ENCODE results near the gene DNAH11.

Gene DNAH11

GRCh38 chr7:21947946-21948345 lies 405.1 kb downstream of the DNAH11 start:
- no peak for DNase-seq (ENCODE audit: low read depth, low spot score)
- no peaks in the 10 kb centered on the region for H3K36me3 ChIP-seq (ENCODE audit: control insufficient read depth, insufficient read depth, low read length)
- no peaks in the 10 kb centered on the region for H3K9me3 ChIP-seq (ENCODE audit: control insufficient read depth, insufficient read depth, low read length)
- H3K27ac ChIP-seq (ENCODE audit: low read length) = no peak overlapping the region
- H3K27me3 ChIP-seq (ENCODE audit: control insufficient read depth, insufficient read depth, low read length) = no peaks in the 10 kb centered on the region
- 100% methylated on average over 1 of the region's 2 CpGs for WGBS (ENCODE audit: insufficient coverage, insufficient read length)
- no peaks in the 10 kb centered on the region for H3K4me1 ChIP-seq (ENCODE audit: control insufficient read depth, insufficient read depth, low read length)
- no peak overlapping the region for H3K4me3 ChIP-seq (ENCODE audit: low read length)

GRCh38 chr7:21948364-21948763 lies 405.5 kb downstream of the DNAH11 start:
- Histone ChIP-seq H3K27ac (ENCODE audit: low read length) (no peak overlapping the region), H3K9me3 (ENCODE audit: control insufficient read depth, insufficient read depth, low read length) (no peaks in the 10 kb centered on the region), H3K27me3 (ENCODE audit: control insufficient read depth, insufficient read depth, low read length) (no peaks in the 10 kb centered on the region), H3K4me1 (ENCODE audit: control insufficient read depth, insufficient read depth, low read length) (no peaks in the 10 kb centered on the region), H3K4me3 (ENCODE audit: low read length) (no peak overlapping the region), H3K36me3 (ENCODE audit: control insufficient read depth, insufficient read depth, low read length) (no peaks in the 10 kb centered on the region)
- WGBS (ENCODE audit: insufficient coverage, insufficient read length) = no CpG with 5 or more reads among the region's 2 CpGs
- no peak for DNase-seq (ENCODE audit: low read depth, low spot score)

DNA sequence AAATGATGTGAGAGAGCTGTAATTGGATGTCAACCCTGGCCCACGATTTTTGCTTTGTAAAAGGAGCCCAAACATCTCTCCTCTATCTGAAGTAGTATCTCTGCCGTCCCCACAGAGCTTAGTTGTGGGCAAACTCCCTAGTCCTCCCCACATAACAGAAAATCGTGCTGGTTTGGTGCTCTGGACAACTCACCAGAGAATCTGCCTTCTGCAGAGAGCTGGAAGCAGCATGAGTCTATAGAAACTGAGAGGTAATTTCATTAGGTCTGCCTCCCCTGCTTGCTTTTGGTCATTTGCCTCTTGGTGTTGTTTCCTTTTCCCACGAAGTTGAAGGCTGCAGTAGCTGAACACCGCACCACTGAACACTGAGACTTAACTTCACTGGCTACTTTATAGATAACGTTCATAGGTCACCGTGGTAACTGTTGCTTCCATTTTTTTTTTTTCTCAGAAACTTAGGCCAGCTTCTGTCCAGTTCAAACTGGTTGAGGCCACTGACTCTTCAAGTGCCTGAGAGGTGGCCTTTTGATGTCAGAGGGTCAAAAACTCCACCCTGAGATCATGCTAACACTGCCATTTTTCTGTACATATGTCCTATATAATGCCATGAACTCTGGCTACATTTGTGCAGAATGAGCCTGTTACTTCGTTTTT lies 406.2 kb downstream of the DNAH11 start:
- Histone ChIP-seq H3K4me1 (ENCODE audit: control insufficient read depth, insufficient read depth, low read length) (no peaks in the 10 kb centered on the region), H3K36me3 (ENCODE audit: control insufficient read depth, insufficient read depth, low read length) (no peaks in the 10 kb centered on the region), H3K9me3 (ENCODE audit: control insufficient read depth, insufficient read depth, low read length) (no peaks in the 10 kb centered on the region), H3K4me3 (ENCODE audit: low read length) (no peak overlapping the region), H3K27ac (ENCODE audit: low read length) (no peak overlapping the region), H3K27me3 (ENCODE audit: control insufficient read depth, insufficient read depth, low read length) (no peaks in the 10 kb centered on the region)
- WGBS (ENCODE audit: insufficient coverage, insufficient read length) = no CpG with 5 or more reads among the region's 8 CpGs
- DNase-seq (ENCODE audit: low read depth, low spot score) = no peak
